HepG2 (cell line): ENCODE results near the gene TFRC. TPM values are rescaled to one million over a fixed set of nuclear protein-coding genes. Genes with fewer than 3 reads are reported as not detected.
A peak's percentile ranks its signal among the peaks of the same experiment; 100 is the strongest.

Experiments used
- ATAC-seq: fragments of 200-7000 bp; cut with Tn5 transposase; 3 replicates; pipeline ENCODE4 v1.9.1; 2020; ENCODE audit warnings: mild to moderate bottlenecking, moderate library complexity
- BruUV-seq: library from RNA; stranded (reverse); fragments of 400-500 nt; replicated peaks from 2 replicates; lab custom pipeline; 2021; lab: Mats Ljungman, UMichigan
- CTCF ChIA-PET: fragments of 300-600 bp; formaldehyde crosslinking; extraction: SDS; loops from one replicate; lab custom pipeline; 2021; ENCODE audit warnings: low total read pairs, inconsistent platforms, low intra/inter-chr PET ratio; lab: Yijun Ruan, JAX
- POLR2A ChIA-PET: fragments of 350-600 bp; sonication (Branson Sonifier 250); formaldehyde crosslinking; loops from one replicate; lab custom pipeline; 2020; ENCODE audit warnings: antibody characterized with exemption, inconsistent platforms; lab: Yijun Ruan, JAX
- DNase-seq: peaks from one replicate; pipeline ENCODE4 v3.0.0-alpha.2; 2015; ENCODE audit warnings: low spot score
- FAIRE-seq: peaks from 3 replicates; lab custom pipeline; 2011; peaks lifted over from hg19 to GRCh38; lab: Jason Lieb, UNC
- H2AFZ ChIP-seq: one replicate; pipeline ENCODE4 v1.6.1; 2011; ENCODE audit warnings: low read length, inconsistent platforms
- H3K27ac ChIP-seq: fragments of 300-600 bp; 3 replicates; pipeline ENCODE4 v1.8.0; 2011; ENCODE audit warnings: mixed run types, mild to moderate bottlenecking, mixed read lengths, low read length, inconsistent platforms; ENCODE audit not compliant: insufficient read depth; ENCODE audit errors: extremely low read length
- H3K27me3 ChIP-seq, 2 experiments: fragments of 200-600 bp in 1 of 2; 2 replicates in 1 of 2; 3 replicates in 1 of 2; pipeline versions ENCODE4 v1.6.0 to v1.8.0; 2011; ENCODE audit warnings: low read length in 2 of 2, mild to moderate bottlenecking in 2 of 2, moderate library complexity in 2 of 2, inconsistent platforms in 1 of 2; ENCODE audit not compliant: insufficient read depth in 2 of 2, control insufficient read depth in 1 of 2
- H3K36me3 ChIP-seq, 2 experiments: fragments of 200-600 bp in 1 of 2; replicated peaks in 1 of 2; 2 replicates in 1 of 2; 3 replicates in 1 of 2; pipeline versions ENCODE4 v1.5.1 to v1.8.0; 2011; ENCODE audit warnings: low read length in 2 of 2, inconsistent platforms in 1 of 2; ENCODE audit not compliant: insufficient read depth in 2 of 2, control insufficient read depth in 1 of 2
- H3K4me1 ChIP-seq: 2 replicates; pipeline ENCODE4 v1.5.1; 2012; ENCODE audit warnings: low read length, inconsistent platforms; ENCODE audit not compliant: insufficient read depth
- H3K4me2 ChIP-seq: 2 replicates; pipeline ENCODE4 v1.6.0; 2011; ENCODE audit warnings: low read depth, low read length, inconsistent platforms
- H3K4me3 ChIP-seq, 3 experiments: fragments of 200-600 bp in 1 of 3; sonication (generic), shearing (Covaris generic) in 1 of 3; replicated peaks in 1 of 3; 2 replicates each; pipeline ENCODE4 v1.5.1; 2011 to 2016; ENCODE audit warnings: low read length in 3 of 3, inconsistent platforms in 2 of 3, low read depth in 2 of 3, mild to moderate bottlenecking in 2 of 3, control low read depth in 1 of 3, mixed read lengths in 1 of 3; ENCODE audit not compliant: insufficient read depth in 1 of 3
- H3K79me2 ChIP-seq: one replicate; pipeline ENCODE4 v1.6.1; 2011; ENCODE audit warnings: low read length, inconsistent platforms; ENCODE audit not compliant: insufficient read depth
- H3K9ac ChIP-seq: 2 replicates; pipeline ENCODE4 v1.6.0; 2011; ENCODE audit warnings: mild to moderate bottlenecking, low read depth, low read length, inconsistent platforms; ENCODE audit not compliant: insufficient read depth
- H3K9me3 ChIP-seq: 2 replicates; pipeline ENCODE4 v1.5.1; 2012; ENCODE audit warnings: mild to moderate bottlenecking, low read length
- H4K20me1 ChIP-seq: 2 replicates; pipeline ENCODE4 v1.6.0; 2011; ENCODE audit warnings: inconsistent platforms, mild to moderate bottlenecking, low read length, moderate library complexity; ENCODE audit not compliant: insufficient read depth
- CREM ChIP-seq, 2 experiments: sonication (generic) in 1 of 2; formaldehyde crosslinking in 1 of 2; IDR thresholded peaks; 2 replicates each; pipeline versions ENCODE4 v1.4.0 to v1.6.1; 2016 to 2020; ENCODE audit warnings: antibody characterized with exemption in 1 of 2, mild to moderate bottlenecking in 1 of 2, missing genetic modification reagents in 1 of 2
- NR2F1 ChIP-seq, 2 experiments: fragments of 450-650 bp in 1 of 2; formaldehyde crosslinking in 1 of 2; IDR thresholded peaks; 2 replicates each; pipeline versions ENCODE4 v1.5.0 to v1.6.1; 2016 to 2020; ENCODE audit warnings: mild to moderate bottlenecking in 1 of 2, missing compliant biosample characterization in 1 of 2, missing genetic modification reagents in 1 of 2, moderate library complexity in 1 of 2
- NR2F6 ChIP-seq, 2 experiments: IDR thresholded peaks; 2 replicates each; pipeline ENCODE4 v1.6.1; 2016; ENCODE audit warnings: antibody characterized with exemption in 1 of 2, mild to moderate bottlenecking in 1 of 2
- POGZ ChIP-seq: sonication (generic); formaldehyde crosslinking; IDR thresholded peaks from 2 replicates; pipeline ENCODE4 v1.4.0; 2020; ENCODE audit warnings: mild to moderate bottlenecking, missing genetic modification reagents
- POLR2AphosphoS2 ChIP-seq: IDR thresholded peaks from 2 replicates; pipeline ENCODE4 v1.6.1; 2011; ENCODE audit warnings: low read depth, low read length, improper control_type of control experiment
- RARA ChIP-seq: IDR thresholded peaks from 2 replicates; pipeline ENCODE4 v1.6.1; 2016; ENCODE audit warnings: missing genetic modification reagents, missing compliant biosample characterization
- THYN1 ChIP-seq: sonication (generic); formaldehyde crosslinking; IDR thresholded peaks from 2 replicates; pipeline ENCODE4 v1.8.1; 2023; ENCODE audit warnings: low read depth, mild to moderate bottlenecking, moderate library complexity, missing genetic modification reagents, borderline replicate concordance
- ZFAT ChIP-seq: sonication (generic); formaldehyde crosslinking; conservative IDR thresholded peaks from 2 replicates; pipeline ENCODE4 v1.8.1; 2023; ENCODE audit warnings: missing genetic modification reagents, inconsistent platforms
- ZNF670 ChIP-seq: sonication (generic); formaldehyde crosslinking; IDR thresholded peaks from 2 replicates; pipeline ENCODE4 v1.8.0; 2022; ENCODE audit warnings: mild to moderate bottlenecking, missing genetic modification reagents, borderline replicate concordance
- WGBS: methylation state at CpG from one replicate; pipeline ENCODE4 v1.1.6; 2017; ENCODE audit warnings: low lambda C conversion rate; 5-methylcytosine and 5-hydroxymethylcytosine counted together
- in situ Hi-C: cut with HindIII; loops from 2 replicates; pipeline ENCODE4 v1.10.0; 2017; ENCODE audit warnings: low pct_unique_long_range_greater_than_20kb; ENCODE audit not compliant: extremely low pct_ligation_motif_present
- intact Hi-C: fragments of 100-400 bp; cut with micrococcal nuclease; formaldehyde crosslinking; loops from one replicate; pipeline ENCODE4 v1.10.0; 2022; ENCODE audit not compliant: unreplicated experiment
- polyA plus RNA-seq, 8 experiments: library from polyadenylated mRNA; depleted of rRNA in 3 of 8; stranded (reverse) in 7 of 8; unstranded in 1 of 8; fragments of >200 nt; fragmentation: Illumina TruSeq in 4 of 8; extraction: Trizol in 4 of 8; gene quantifications; 2 replicates each; pipeline versions ENCODE4 v1.2.1 to v1.2.3, GENCODE V29; 2011 to 2016; ENCODE audit warnings: low read depth in 4 of 8, missing spikeins in 1 of 8, mixed read lengths in 1 of 8; ENCODE audit not compliant: insufficient read depth in 1 of 8
- total RNA-seq, 5 experiments: library from RNA; depleted of rRNA; stranded (reverse); fragments of >200 nt; fragmentation: Illumina TruSeq; extraction: Trizol; gene quantifications; 2 replicates each; pipeline ENCODE4 v1.2.3, GENCODE V29; 2016; ENCODE audit warnings: low read depth in 1 of 5

TFRC gene
- total and polyA plus RNA-seq, 2 of the 13 experiments (the other 11 are each of a cell fraction or from before 2014, with no cell fraction given), result 188 to 274 TPM

DNA sequence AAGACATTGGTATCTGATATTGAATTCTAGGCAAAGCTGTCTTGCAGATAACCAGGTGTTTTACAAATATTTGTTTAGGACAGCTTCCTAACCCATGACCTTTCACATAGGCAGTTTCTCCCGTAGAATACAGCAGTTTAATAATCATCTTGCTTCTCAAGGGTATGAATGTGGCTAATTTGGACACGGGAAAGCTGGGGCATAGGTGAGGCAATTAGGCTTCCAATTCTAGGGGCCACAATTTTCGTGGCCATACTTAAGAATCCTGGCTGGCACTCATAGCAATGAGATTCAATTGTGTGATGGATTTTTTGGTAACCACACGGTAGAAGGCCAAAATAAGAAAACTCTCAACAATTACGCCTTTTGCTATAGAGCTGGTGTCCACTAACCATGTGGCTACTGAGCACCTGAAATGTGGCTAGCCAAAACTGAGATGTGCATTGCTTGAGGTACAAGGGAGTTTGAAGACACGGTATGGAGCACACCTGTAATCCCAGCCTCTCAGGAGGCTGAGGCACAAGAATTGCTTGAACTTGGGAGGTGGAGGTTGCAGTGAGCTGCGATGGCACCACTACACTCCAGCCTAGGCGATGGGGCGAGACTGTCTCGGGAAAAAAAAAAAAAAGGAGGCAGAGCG is 34.4 kb downstream of the TFRC start:
- H3K36me3 ChIP-seq, result peaks cover 10 to 31% of the 10 kb centered on the region in 2 experiments
- CTCF ChIA-PET, result no interaction called here
- no peak overlapping the region for H3K4me2 ChIP-seq
- H3K4me3 ChIP-seq, result no peak overlapping the region
- in situ Hi-C loops, result no loop called here
- no peak overlapping the region for H3K27ac ChIP-seq
- 0 out of 2 replicates have a peak, but pooled peaks have one; percentile 7 for TF ChIP-seq RARA
- no peak for TF ChIP-seq ZNF670
- TF ChIP-seq POLR2AphosphoS2, result peak; percentile 68; the same call in 1 of the 2 replicates
- peak; percentile 32; the same call in 1 of the 2 replicates for TF ChIP-seq NR2F6 (IDR thresholded peaks at IDR 0.05)
- no peak for TF ChIP-seq NR2F6 (CRISPR knock-in tag; IDR thresholded peaks at IDR 0.05)
- TF ChIP-seq NR2F1 (CRISPR knock-in tag; IDR thresholded peaks at IDR 0.05), result 0 out of 4 replicates have a peak, but pooled peaks of 1 of the 2 experiments have one; percentile 15
- TF ChIP-seq CREM (IDR thresholded peaks at IDR 0.05), result no peak
- no peak for TF ChIP-seq CREM (CRISPR knock-in tag; IDR thresholded peaks at IDR 0.05)
- no peak for TF ChIP-seq POGZ (CRISPR knock-in tag)
- TF ChIP-seq ZFAT (CRISPR knock-in tag), result no peak
- no peak for TF ChIP-seq THYN1 (CRISPR knock-in tag)
- TF ChIP-seq, all 625 proteins: peak for 4
- H3K4me1 ChIP-seq, result peaks cover 11% of the 10 kb centered on the region
- no TSS peak for BruUV-seq
- peaks cover 11% of the 10 kb centered on the region for H4K20me1 ChIP-seq
- no peaks in the 10 kb centered on the region for H3K27me3 ChIP-seq
- intact Hi-C loops, result no loop called here
- ATAC-seq, result peak; percentile 24; the same call in 2 of the 3 replicates
- no peak overlapping the region for H2AFZ ChIP-seq
- POLR2A ChIA-PET, result no interaction called here
- H3K9ac ChIP-seq, result no peak overlapping the region
- H3K9me3 ChIP-seq, result no peaks in the 10 kb centered on the region
- 82% methylated on average over 11 of the region's 11 CpGs for WGBS
- H3K79me2 ChIP-seq, result no peaks in the 10 kb centered on the region
- DNase-seq, result no peak
- FAIRE-seq, result peak; percentile 18
